OCI-LY7 (cell line): ENCODE data around the gene BAHD1. TPM values are rescaled to one million over a fixed set of nuclear protein-coding genes. Genes with fewer than 3 reads are reported as not detected.

ENCODE experiments used
- BruUV-seq: library from RNA; stranded (reverse); fragments of 400-500 nt; replicated peaks from 2 replicates; lab custom pipeline; 2021; lab: Mats Ljungman, UMichigan
- CTCF ChIA-PET: fragments of 300-600 bp; sonication (Branson Sonifier 250); formaldehyde crosslinking; loops from one replicate; lab custom pipeline; 2022; ENCODE audit warnings: antibody characterized with exemption; ENCODE audit not compliant: unreplicated experiment; lab: Charles Lee
- POLR2A ChIA-PET: fragments of 300-600 bp; sonication (Branson Sonifier 250); formaldehyde crosslinking; loops from one replicate; lab custom pipeline; 2022; ENCODE audit warnings: antibody characterized with exemption; lab: Charles Lee
- DNase-seq: peaks from one replicate; pipeline ENCODE4 v3.0.0-alpha.2; 2015; ENCODE audit warnings: low spot score
- H2AFZ ChIP-seq: fragments of 200-600 bp; sonication (generic), shearing (Covaris generic); 2 replicates; pipeline ENCODE4 v1.6.1; 2014; ENCODE audit warnings: mild to moderate bottlenecking, antibody characterized with exemption, low read length, moderate library complexity
- H3K27ac ChIP-seq: fragments of 200-600 bp; sonication (generic); 2 replicates; pipeline ENCODE4 v1.5.1; 2014; ENCODE audit warnings: mixed run types, low read depth, mild to moderate bottlenecking, moderate library complexity, low read length, inconsistent platforms; ENCODE audit not compliant: poor library complexity, severe bottlenecking
- H3K36me3 ChIP-seq: fragments of 200-600 bp; sonication (generic); 2 replicates; pipeline ENCODE4 v1.6.1; 2014; ENCODE audit warnings: mild to moderate bottlenecking, antibody characterized with exemption, low read length, moderate library complexity, mixed read lengths; ENCODE audit not compliant: insufficient read depth
- H3K4me1 ChIP-seq: fragments of 200-600 bp; sonication (generic); 2 replicates; pipeline ENCODE4 v1.5.1; 2014; ENCODE audit warnings: mild to moderate bottlenecking, low read length; ENCODE audit not compliant: insufficient read depth, poor library complexity, severe bottlenecking
- H3K4me2 ChIP-seq: fragments of 200-600 bp; sonication (generic); 2 replicates; pipeline ENCODE4 v1.6.1; 2014; ENCODE audit warnings: mild to moderate bottlenecking, low read length
- H3K4me3 ChIP-seq: fragments of 200-600 bp; sonication (generic); 2 replicates; pipeline ENCODE4 v1.5.1; 2014; ENCODE audit warnings: mild to moderate bottlenecking, low read depth, low read length; ENCODE audit not compliant: poor library complexity, severe bottlenecking
- H3K79me2 ChIP-seq: fragments of 200-600 bp; sonication (generic); 2 replicates; pipeline ENCODE4 v1.6.1; 2016; ENCODE audit warnings: low read depth, mild to moderate bottlenecking, low read length, moderate library complexity, mixed read lengths; ENCODE audit not compliant: insufficient read depth
- H3K9me2 ChIP-seq: fragments of 200-600 bp; sonication (generic); 2 replicates; pipeline ENCODE4 v1.6.1; 2016; ENCODE audit warnings: mild to moderate bottlenecking, low read length, mixed read lengths; ENCODE audit not compliant: insufficient read depth
- H3K9me3 ChIP-seq: fragments of 200-600 bp; sonication (generic); 2 replicates; pipeline ENCODE4 v1.6.1; 2014; ENCODE audit warnings: mild to moderate bottlenecking, mixed run types, low read length, mixed read lengths
- H4K20me1 ChIP-seq: fragments of 200-600 bp; sonication (generic); 2 replicates; pipeline ENCODE4 v1.6.1; 2014; ENCODE audit warnings: mild to moderate bottlenecking, antibody characterized with exemption, low read length, moderate library complexity, mixed read lengths; ENCODE audit not compliant: insufficient read depth
- EZH2phosphoT487 ChIP-seq: fragments of 200-600 bp; sonication (generic); IDR thresholded peaks from 2 replicates; pipeline ENCODE4 v1.6.1; 2018; ENCODE audit warnings: low read depth, borderline replicate concordance, mild to moderate bottlenecking, mixed run types, antibody characterized with exemption, low read length, moderate library complexity, mixed read lengths
- intact Hi-C: fragments of 100-400 bp; cut with micrococcal nuclease; formaldehyde crosslinking; loops from one replicate; pipeline ENCODE4 v1.10.0; 2022; ENCODE audit not compliant: unreplicated experiment
- total RNA-seq, 2 experiments: library from RNA; depleted of rRNA in 1 of 2; stranded (reverse); fragments of >200 nt in 1 of 2; shearing (Covaris generic) in 1 of 2; gene quantifications; 2 replicates each; pipeline ENCODE4 v1.2.3, GENCODE V29; 2014 to 2022
- TF ChIP-seq, protein P1 (sequence below): fragments of 200-600 bp; sonication (generic); conservative IDR thresholded peaks from 2 replicates; pipeline ENCODE4 v1.5.1; 2014; ENCODE audit warnings: mild to moderate bottlenecking, antibody characterized with exemption, low read length, moderate library complexity, mixed read lengths

The BAHD1 gene
- total RNA-seq, 2 experiments from 2014 or later, result 15.0 to 22.3 TPM

DNA sequence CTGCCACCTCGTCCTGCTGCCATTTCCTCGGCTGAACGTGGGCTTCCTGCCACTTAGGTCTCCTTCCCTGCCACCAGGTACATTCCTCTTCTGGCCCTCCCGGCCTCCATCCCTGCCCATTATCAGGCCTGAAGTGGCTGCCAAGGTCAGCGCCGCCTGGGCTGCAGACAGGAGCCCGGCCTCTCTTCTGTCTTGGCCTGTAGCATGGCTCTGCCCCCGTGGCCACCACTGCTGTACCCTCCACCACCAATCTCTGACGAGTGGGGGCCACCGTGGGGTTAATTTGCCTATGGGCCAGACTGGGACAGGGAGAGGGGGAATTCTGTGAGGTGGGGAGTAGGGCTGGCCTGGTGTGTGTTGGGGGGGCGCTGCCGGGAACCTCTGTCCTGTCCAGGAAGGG, 2.0 kb upstream of the BAHD1 start:
- Histone ChIP-seq H3K36me3 (no peaks in the 10 kb centered on the region), H3K4me1 (peaks cover 21% of the 10 kb centered on the region), H3K4me2 (peak overlapping the region; percentile 9), H3K9me2 (no peaks in the 10 kb centered on the region), H3K79me2 (peaks cover 16% of the 10 kb centered on the region; the same call in 1 of the 2 replicates), H4K20me1 (peaks cover 14% of the 10 kb centered on the region), H2AFZ (no peak overlapping the region), H3K27ac (no peak overlapping the region), H3K9me3 (no peaks in the 10 kb centered on the region), H3K4me3 (no peak overlapping the region)
- no peak for DNase-seq
- BruUV-seq, result no TSS peak
- POLR2A ChIA-PET, result no interaction called here
- TF ChIP-seq, protein P1, sequence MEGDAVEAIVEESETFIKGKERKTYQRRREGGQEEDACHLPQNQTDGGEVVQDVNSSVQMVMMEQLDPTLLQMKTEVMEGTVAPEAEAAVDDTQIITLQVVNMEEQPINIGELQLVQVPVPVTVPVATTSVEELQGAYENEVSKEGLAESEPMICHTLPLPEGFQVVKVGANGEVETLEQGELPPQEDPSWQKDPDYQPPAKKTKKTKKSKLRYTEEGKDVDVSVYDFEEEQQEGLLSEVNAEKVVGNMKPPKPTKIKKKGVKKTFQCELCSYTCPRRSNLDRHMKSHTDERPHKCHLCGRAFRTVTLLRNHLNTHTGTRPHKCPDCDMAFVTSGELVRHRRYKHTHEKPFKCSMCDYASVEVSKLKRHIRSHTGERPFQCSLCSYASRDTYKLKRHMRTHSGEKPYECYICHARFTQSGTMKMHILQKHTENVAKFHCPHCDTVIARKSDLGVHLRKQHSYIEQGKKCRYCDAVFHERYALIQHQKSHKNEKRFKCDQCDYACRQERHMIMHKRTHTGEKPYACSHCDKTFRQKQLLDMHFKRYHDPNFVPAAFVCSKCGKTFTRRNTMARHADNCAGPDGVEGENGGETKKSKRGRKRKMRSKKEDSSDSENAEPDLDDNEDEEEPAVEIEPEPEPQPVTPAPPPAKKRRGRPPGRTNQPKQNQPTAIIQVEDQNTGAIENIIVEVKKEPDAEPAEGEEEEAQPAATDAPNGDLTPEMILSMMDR, result no peak
- no peak for TF ChIP-seq EZH2phosphoT487
- intact Hi-C loops, result no loop called here
- CTCF ChIA-PET, result no interaction called here

- intact Hi-C loops, result no loop called here
- no peak overlapping the region for H3K27ac ChIP-seq
Measured at GRCh38 chr15:40439461-40439959, 1.2 kb upstream of the BAHD1 start.

More at GRCh38 chr15:40439461-40439959, 1.2 kb upstream of the BAHD1 start:
- no peak for DNase-seq
- TF ChIP-seq, protein P1, result no peak
- Histone ChIP-seq H3K4me3 (peak overlapping the region; percentile 82), H3K4me1 (peaks cover 21% of the 10 kb centered on the region), H4K20me1 (peaks cover 22% of the 10 kb centered on the region), H3K79me2 (peaks cover 18% of the 10 kb centered on the region; the same call in 1 of the 2 replicates), H3K36me3 (no peaks in the 10 kb centered on the region), H3K9me2 (no peaks in the 10 kb centered on the region), H2AFZ (peak overlapping the region; percentile 98; the same call in 1 of the 2 replicates), H3K9me3 (no peaks in the 10 kb centered on the region), H3K4me2 (peak overlapping the region; percentile 100)
- BruUV-seq, result no TSS peak
- ChIA-PET CTCF (interaction anchor here (0.5 to 0.6 kb wide), 2 partner anchors 81 to 395 kb away, joined by 3 read pairs; no protein-coding TSS in a partner anchor), POLR2A (interaction anchor here (0.5 kb wide), 1 partner anchor 10 kb away, joined by 3 read pairs; no protein-coding TSS in a partner anchor)
